Caco-2 (cell line): ENCODE data around the gene CAMKMT. TPM values are rescaled to one million over a fixed set of nuclear protein-coding genes. Genes with fewer than 3 reads are reported as not detected.

Experiments used
- BruUV-seq: library from RNA; stranded (reverse); fragments of 400-500 nt; replicated peaks from 2 replicates; lab custom pipeline; 2021; lab: Mats Ljungman, UMichigan
- CTCF ChIA-PET: fragments of 300-600 bp; sonication (Branson Sonifier 250); formaldehyde crosslinking; loops from one replicate; lab custom pipeline; 2022; ENCODE audit warnings: antibody characterized with exemption; lab: Charles Lee
- POLR2A ChIA-PET: fragments of 300-600 bp; sonication (Branson Sonifier 250); formaldehyde crosslinking; loops from one replicate; lab custom pipeline; 2022; ENCODE audit warnings: antibody characterized with exemption; lab: Charles Lee
- DNase-seq, 2 experiments: peaks; one replicate each; pipeline versions ENCODE4 v3.0.0 to v3.0.0-alpha.2; 2020 to 2022
- H3K27me3 ChIP-seq: replicated peaks from 2 replicates; pipeline ENCODE4 v1.6.0; 2011; ENCODE audit warnings: low read length; ENCODE audit not compliant: control insufficient read depth, insufficient read depth
- H3K36me3 ChIP-seq: 2 replicates; pipeline ENCODE4 v1.5.1; 2011; ENCODE audit warnings: low read length; ENCODE audit not compliant: control insufficient read depth, insufficient read depth
- H3K4me1 ChIP-seq: fragments of 250-450 bp; sonication (Bioruptor Pico); 2 replicates; pipeline ENCODE4 v1.5.1; 2020; ENCODE audit warnings: mild to moderate bottlenecking
- H3K4me3 ChIP-seq: 2 replicates; pipeline ENCODE4 v1.5.1; 2011; ENCODE audit warnings: low read depth, mild to moderate bottlenecking, control low read depth, low read length
- H3K9me3 ChIP-seq: fragments of 250-450 bp; sonication (Bioruptor Pico); 2 replicates; pipeline ENCODE4 v1.5.1; 2020; ENCODE audit warnings: mild to moderate bottlenecking, moderate library complexity
- H3K27ac Mint-ChIP-seq: one replicate; pipeline ENCODE4 v1.8.0; 2022; ENCODE audit warnings: mixed read lengths; ENCODE audit not compliant: unreplicated experiment
- H3K27me3 Mint-ChIP-seq: one replicate; pipeline ENCODE4 v1.8.0; 2022; ENCODE audit warnings: mixed read lengths; ENCODE audit not compliant: insufficient read depth, unreplicated experiment
- H3K36me3 Mint-ChIP-seq: one replicate; pipeline ENCODE4 v1.8.0; 2022; ENCODE audit warnings: mild to moderate bottlenecking, mixed read lengths; ENCODE audit not compliant: insufficient read depth, unreplicated experiment
- H3K4me1 Mint-ChIP-seq: one replicate; pipeline ENCODE4 v1.8.0; 2022; ENCODE audit warnings: low read depth, mixed read lengths; ENCODE audit not compliant: unreplicated experiment
- H3K4me3 Mint-ChIP-seq: one replicate; pipeline ENCODE4 v1.8.0; 2022; ENCODE audit warnings: mild to moderate bottlenecking, moderate library complexity, mixed read lengths; ENCODE audit not compliant: unreplicated experiment
- H3K9me3 Mint-ChIP-seq: one replicate; pipeline ENCODE4 v1.8.0; 2022; ENCODE audit warnings: mixed read lengths; ENCODE audit not compliant: unreplicated experiment
- intact Hi-C: fragments of 100-400 bp; cut with micrococcal nuclease; formaldehyde crosslinking; loops from one replicate; pipeline ENCODE4 v1.10.0; 2022; ENCODE audit not compliant: unreplicated experiment
- total RNA-seq: library from RNA; stranded (reverse); gene quantifications from 2 replicates; pipeline ENCODE4 v1.2.3, GENCODE V29; 2022
- TF ChIP-seq, protein P1 (sequence below), 2 experiments: fragments of 200-600 bp in 1 of 2; IDR thresholded peaks; 1 replicate in 1 of 2; 2 replicates in 1 of 2; pipeline versions ENCODE4 v1.5.1 to v1.8.0; 2011 to 2022; ENCODE audit warnings: antibody characterized with exemption in 1 of 2, control low read depth in 1 of 2, inconsistent platforms in 1 of 2, low read depth in 1 of 2, low read length in 1 of 2, mild to moderate bottlenecking in 1 of 2, moderate library complexity in 1 of 2; ENCODE audit not compliant: insufficient read depth in 1 of 2, severe bottlenecking in 1 of 2, unreplicated experiment in 1 of 2

CAMKMT gene
- total RNA-seq, 1 experiment from 2014 or later = 25.2 TPM

DNA sequence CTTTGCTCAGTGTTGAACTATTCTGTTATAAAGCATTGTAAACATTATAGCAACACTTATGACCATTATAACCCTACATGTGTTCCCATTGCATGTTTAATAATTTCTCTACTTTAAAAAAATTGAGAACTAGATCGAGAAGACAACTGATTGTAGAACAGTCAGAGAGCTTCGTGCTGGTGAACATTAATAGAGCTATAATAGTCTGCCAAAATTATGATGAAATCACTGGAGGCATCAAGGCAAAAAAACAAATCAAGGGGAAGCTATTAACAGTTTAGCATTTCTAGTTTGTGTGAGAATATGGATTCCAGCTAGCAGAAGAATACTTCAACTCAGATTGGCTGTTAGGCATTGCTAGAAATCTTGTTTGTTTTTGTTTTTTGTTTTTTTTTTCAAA lies 284.2 kb downstream of the CAMKMT start:
- no peaks in the 10 kb centered on the region for H3K9me3 Mint-ChIP-seq
- no TSS peak for BruUV-seq
- H3K4me3 Mint-ChIP-seq = no peak overlapping the region

DNA sequence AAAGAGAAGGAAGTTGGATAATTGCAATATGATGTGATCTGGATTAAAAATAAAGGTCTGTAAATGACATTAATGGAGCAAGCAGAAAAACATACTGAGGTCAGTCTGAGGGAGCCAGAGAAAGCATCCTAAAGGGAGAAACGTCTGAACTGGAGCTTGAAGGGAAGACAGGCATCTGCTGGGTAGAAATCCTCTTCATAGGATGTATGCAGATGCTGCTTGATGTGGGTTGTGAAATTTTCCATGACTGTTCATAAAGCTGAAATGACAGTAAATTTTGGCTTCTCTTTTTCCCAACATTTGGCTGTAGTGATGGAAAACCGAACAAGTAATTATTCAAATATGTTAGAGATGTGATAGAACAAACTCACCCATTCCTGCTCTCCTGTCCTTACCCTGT lies 287.6 kb downstream of the CAMKMT start:
- BruUV-seq = no TSS peak
- ChIA-PET CTCF (no interaction called here), POLR2A (interaction anchor here (0.6 kb wide), 1 partner anchor 257 kb away, joined by 4 read pairs; no protein-coding TSS in a partner anchor)
- Mint-ChIP-seq H3K4me1 (peaks cover 9% of the 10 kb centered on the region), H3K36me3 (peaks cover 5% of the 10 kb centered on the region), H3K27me3 (no peaks in the 10 kb centered on the region), H3K4me3 (no peak overlapping the region), H3K27ac (no peak overlapping the region), H3K9me3 (no peaks in the 10 kb centered on the region)
- H3K4me1 ChIP-seq = peaks cover 7% of the 10 kb centered on the region; the same call in 1 of the 2 replicates
- no peak for DNase-seq
- H3K36me3 ChIP-seq = no peaks in the 10 kb centered on the region
- no peaks in the 10 kb centered on the region for H3K27me3 ChIP-seq
- no peaks in the 10 kb centered on the region for H3K9me3 ChIP-seq
- intact Hi-C loops = no loop called here
- TF ChIP-seq, protein P1, sequence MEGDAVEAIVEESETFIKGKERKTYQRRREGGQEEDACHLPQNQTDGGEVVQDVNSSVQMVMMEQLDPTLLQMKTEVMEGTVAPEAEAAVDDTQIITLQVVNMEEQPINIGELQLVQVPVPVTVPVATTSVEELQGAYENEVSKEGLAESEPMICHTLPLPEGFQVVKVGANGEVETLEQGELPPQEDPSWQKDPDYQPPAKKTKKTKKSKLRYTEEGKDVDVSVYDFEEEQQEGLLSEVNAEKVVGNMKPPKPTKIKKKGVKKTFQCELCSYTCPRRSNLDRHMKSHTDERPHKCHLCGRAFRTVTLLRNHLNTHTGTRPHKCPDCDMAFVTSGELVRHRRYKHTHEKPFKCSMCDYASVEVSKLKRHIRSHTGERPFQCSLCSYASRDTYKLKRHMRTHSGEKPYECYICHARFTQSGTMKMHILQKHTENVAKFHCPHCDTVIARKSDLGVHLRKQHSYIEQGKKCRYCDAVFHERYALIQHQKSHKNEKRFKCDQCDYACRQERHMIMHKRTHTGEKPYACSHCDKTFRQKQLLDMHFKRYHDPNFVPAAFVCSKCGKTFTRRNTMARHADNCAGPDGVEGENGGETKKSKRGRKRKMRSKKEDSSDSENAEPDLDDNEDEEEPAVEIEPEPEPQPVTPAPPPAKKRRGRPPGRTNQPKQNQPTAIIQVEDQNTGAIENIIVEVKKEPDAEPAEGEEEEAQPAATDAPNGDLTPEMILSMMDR (IDR thresholded peaks at IDR 0.05; ENCODE audit: insufficient read depth in 1 of 2, low read depth in 1 of 2, low read length in 1 of 2, severe bottlenecking in 1 of 2, unreplicated experiment in 1 of 2) = no peak
- no peak overlapping the region for H3K4me3 ChIP-seq

More for the DNA sequence above, 284.2 kb downstream of the CAMKMT start:
- intact Hi-C loops = no loop called here
- ChIA-PET POLR2A (no interaction called here), CTCF (no interaction called here)
- no peak for DNase-seq
- no peaks in the 10 kb centered on the region for H3K4me1 Mint-ChIP-seq
- no peak overlapping the region for H3K27ac Mint-ChIP-seq
- Histone ChIP-seq H3K4me1 (no peaks in the 10 kb centered on the region), H3K36me3 (no peaks in the 10 kb centered on the region), H3K4me3 (no peak overlapping the region), H3K9me3 (no peaks in the 10 kb centered on the region), H3K27me3 (no peaks in the 10 kb centered on the region)
- TF ChIP-seq, protein P1 (IDR thresholded peaks at IDR 0.05; ENCODE audit: insufficient read depth in 1 of 2, low read depth in 1 of 2, low read length in 1 of 2, severe bottlenecking in 1 of 2, unreplicated experiment in 1 of 2) = no peak
- peaks cover 5% of the 10 kb centered on the region for H3K36me3 Mint-ChIP-seq
- no peaks in the 10 kb centered on the region for H3K27me3 Mint-ChIP-seq

DNA sequence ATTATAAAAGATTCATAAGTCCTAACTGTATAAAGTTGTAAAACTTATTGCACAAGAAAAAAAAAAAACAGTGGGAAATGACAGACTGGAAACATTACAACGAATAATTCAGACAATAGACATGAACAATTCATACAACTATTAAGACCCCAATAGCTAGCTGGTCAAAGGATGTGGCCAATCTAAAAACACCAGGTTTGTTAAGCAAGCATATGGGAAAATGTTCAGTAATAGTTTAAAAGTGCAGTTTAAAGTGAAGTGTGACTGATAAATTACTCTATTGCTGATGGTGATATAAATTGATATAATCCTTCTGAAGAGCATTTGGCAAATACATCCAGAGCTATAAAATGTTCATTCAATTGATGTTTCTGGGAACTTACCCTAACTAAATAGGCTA lies 289.0 kb downstream of the CAMKMT start:
- Histone ChIP-seq H3K9me3 (no peaks in the 10 kb centered on the region), H3K4me3 (no peak overlapping the region), H3K4me1 (peaks cover 17% of the 10 kb centered on the region; the same call in 1 of the 2 replicates), H3K36me3 (no peaks in the 10 kb centered on the region), H3K27me3 (no peaks in the 10 kb centered on the region)
- no peak overlapping the region for H3K4me3 Mint-ChIP-seq
- DNase-seq = no peak
- CTCF ChIA-PET = no interaction called here
- peaks cover 5% of the 10 kb centered on the region for H3K36me3 Mint-ChIP-seq
- no TSS peak for BruUV-seq
- TF ChIP-seq, protein P1 (IDR thresholded peaks at IDR 0.05; ENCODE audit: insufficient read depth in 1 of 2, low read depth in 1 of 2, low read length in 1 of 2, severe bottlenecking in 1 of 2, unreplicated experiment in 1 of 2) = no peak
- H3K4me1 Mint-ChIP-seq = peaks cover 17% of the 10 kb centered on the region
- H3K9me3 Mint-ChIP-seq = no peaks in the 10 kb centered on the region
- H3K27me3 Mint-ChIP-seq = no peaks in the 10 kb centered on the region
- intact Hi-C loops = no loop called here
- POLR2A ChIA-PET = no interaction called here
- H3K27ac Mint-ChIP-seq = no peak overlapping the region
